ENCODE results near the gene GJB1. TPM values are rescaled to one million over a fixed set of nuclear protein-coding genes. Genes with fewer than 3 reads are reported as not detected.

GJB1 gene
- total RNA-seq, 1 donor from 2014 or later, result not detected

DNA sequence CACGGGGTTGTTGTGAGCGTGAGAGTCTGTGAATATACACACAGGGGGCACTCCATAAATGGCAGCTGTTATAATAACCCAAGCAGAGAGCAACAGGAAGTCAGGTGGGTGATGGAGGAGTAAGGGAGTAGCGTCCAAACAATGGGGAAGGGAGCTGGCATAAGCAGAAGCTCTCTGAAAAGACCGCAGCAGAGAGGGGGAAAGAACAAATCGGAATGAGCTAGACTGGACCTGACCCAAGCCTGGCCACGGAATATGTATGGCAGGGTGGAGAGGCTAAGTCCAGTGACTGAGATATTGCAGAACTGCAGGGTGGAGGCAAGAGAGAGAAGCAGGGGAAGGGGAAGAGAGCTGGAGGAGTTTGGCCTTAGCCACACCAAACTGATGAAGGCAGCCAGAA lies 6.5 kb upstream of the GJB1 start:
- no peaks in the 10 kb centered on the region for H3K36me3 Mint-ChIP-seq
- no peak overlapping the region for H3K4me3 Mint-ChIP-seq
- H3K9me3 Mint-ChIP-seq, result peaks cover 12% of the 10 kb centered on the region

DNA sequence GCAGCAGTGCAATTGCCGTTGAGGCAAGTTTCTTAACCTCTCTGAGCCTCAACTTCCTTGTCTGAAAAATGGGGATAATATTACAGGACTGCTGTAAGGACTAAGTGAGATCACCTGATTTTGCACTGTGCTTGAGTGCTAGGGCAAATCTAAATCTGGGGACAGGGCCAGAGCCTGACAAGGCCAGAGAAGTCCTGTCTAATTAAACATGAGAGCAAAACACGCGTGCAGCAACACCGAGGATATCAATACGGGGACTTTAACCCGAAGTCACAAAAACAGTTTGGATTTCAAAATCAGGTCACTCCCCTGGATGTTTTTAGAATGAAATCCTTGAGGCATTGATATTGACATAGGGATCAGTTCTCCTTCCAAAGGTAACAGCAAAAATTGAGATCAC lies 5.7 kb upstream of the GJB1 start:
- Mint-ChIP-seq H3K9me3 (peaks cover 12% of the 10 kb centered on the region), H3K27me3 (ENCODE audit: low read depth) (no peaks in the 10 kb centered on the region), H3K4me3 (no peak overlapping the region), H3K27ac (no peak overlapping the region), H3K36me3 (no peaks in the 10 kb centered on the region), H3K4me1 (no peaks in the 10 kb centered on the region)
- TF ChIP-seq, protein P1, sequence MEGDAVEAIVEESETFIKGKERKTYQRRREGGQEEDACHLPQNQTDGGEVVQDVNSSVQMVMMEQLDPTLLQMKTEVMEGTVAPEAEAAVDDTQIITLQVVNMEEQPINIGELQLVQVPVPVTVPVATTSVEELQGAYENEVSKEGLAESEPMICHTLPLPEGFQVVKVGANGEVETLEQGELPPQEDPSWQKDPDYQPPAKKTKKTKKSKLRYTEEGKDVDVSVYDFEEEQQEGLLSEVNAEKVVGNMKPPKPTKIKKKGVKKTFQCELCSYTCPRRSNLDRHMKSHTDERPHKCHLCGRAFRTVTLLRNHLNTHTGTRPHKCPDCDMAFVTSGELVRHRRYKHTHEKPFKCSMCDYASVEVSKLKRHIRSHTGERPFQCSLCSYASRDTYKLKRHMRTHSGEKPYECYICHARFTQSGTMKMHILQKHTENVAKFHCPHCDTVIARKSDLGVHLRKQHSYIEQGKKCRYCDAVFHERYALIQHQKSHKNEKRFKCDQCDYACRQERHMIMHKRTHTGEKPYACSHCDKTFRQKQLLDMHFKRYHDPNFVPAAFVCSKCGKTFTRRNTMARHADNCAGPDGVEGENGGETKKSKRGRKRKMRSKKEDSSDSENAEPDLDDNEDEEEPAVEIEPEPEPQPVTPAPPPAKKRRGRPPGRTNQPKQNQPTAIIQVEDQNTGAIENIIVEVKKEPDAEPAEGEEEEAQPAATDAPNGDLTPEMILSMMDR (IDR thresholded peaks at IDR 0.05; ENCODE audit: unreplicated experiment), result no peak
- no peak for DNase-seq (ENCODE audit: low spot score in 2 of 2, unreplicated experiment in 2 of 2)

More for the DNA sequence above, 6.5 kb upstream of the GJB1 start:
- DNase-seq (ENCODE audit: low spot score in 2 of 2, unreplicated experiment in 2 of 2), result no peak
- Mint-ChIP-seq H3K27ac (no peak overlapping the region), H3K4me1 (no peaks in the 10 kb centered on the region), H3K27me3 (ENCODE audit: low read depth) (no peaks in the 10 kb centered on the region)
- TF ChIP-seq, protein P1 (IDR thresholded peaks at IDR 0.05; ENCODE audit: unreplicated experiment), result no peak

DNA sequence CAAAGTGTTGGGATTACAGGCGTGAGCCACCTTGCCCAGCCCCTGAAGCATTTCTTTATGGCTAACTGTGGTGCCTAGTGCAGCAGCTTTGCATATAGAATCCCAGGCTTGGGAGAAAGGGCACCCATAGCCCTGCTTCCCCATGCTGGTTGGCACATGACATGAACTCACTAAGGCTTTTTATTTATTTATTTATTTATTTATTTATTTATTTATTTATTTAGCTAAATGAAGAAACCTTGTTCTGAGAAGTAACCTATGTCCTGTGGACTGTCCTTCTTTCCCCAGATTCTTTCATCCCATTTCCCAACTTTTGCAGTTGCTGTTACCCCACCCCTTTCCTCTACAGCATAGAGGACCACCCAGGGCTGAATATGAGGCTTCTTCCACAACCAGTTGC lies 1.9 kb upstream of the GJB1 start:
- Mint-ChIP-seq H3K36me3 (no peaks in the 10 kb centered on the region), H3K27me3 (ENCODE audit: low read depth) (no peaks in the 10 kb centered on the region), H3K4me1 (peaks cover 7% of the 10 kb centered on the region), H3K27ac (no peak overlapping the region), H3K4me3 (no peak overlapping the region), H3K9me3 (peaks cover 13% of the 10 kb centered on the region)
- DNase-seq (ENCODE audit: low spot score in 2 of 2, unreplicated experiment in 2 of 2), result no peak
- TF ChIP-seq, protein P1 (IDR thresholded peaks at IDR 0.05; ENCODE audit: unreplicated experiment), result no peak

DNA sequence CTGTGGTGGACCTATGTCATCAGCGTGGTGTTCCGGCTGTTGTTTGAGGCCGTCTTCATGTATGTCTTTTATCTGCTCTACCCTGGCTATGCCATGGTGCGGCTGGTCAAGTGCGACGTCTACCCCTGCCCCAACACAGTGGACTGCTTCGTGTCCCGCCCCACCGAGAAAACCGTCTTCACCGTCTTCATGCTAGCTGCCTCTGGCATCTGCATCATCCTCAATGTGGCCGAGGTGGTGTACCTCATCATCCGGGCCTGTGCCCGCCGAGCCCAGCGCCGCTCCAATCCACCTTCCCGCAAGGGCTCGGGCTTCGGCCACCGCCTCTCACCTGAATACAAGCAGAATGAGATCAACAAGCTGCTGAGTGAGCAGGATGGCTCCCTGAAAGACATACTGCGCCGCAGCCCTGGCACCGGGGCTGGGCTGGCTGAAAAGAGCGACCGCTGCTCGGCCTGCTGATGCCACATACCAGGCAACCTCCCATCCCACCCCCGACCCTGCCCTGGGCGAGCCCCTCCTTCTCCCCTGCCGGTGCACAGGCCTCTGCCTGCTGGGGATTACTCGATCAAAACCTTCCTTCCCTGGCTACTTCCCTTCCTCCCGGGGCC lies 1.2 kb downstream of the GJB1 start:
- no peak for DNase-seq (ENCODE audit: low spot score in 2 of 2, unreplicated experiment in 2 of 2)
- peaks cover 13% of the 10 kb centered on the region for H3K9me3 Mint-ChIP-seq
- no peak overlapping the region for H3K4me3 Mint-ChIP-seq
- no peaks in the 10 kb centered on the region for H3K27me3 Mint-ChIP-seq (ENCODE audit: low read depth)
- no peaks in the 10 kb centered on the region for H3K36me3 Mint-ChIP-seq
- no peak overlapping the region for H3K27ac Mint-ChIP-seq
- peaks cover 7% of the 10 kb centered on the region for H3K4me1 Mint-ChIP-seq
- TF ChIP-seq, protein P1 (IDR thresholded peaks at IDR 0.05; ENCODE audit: unreplicated experiment), result no peak

DNA sequence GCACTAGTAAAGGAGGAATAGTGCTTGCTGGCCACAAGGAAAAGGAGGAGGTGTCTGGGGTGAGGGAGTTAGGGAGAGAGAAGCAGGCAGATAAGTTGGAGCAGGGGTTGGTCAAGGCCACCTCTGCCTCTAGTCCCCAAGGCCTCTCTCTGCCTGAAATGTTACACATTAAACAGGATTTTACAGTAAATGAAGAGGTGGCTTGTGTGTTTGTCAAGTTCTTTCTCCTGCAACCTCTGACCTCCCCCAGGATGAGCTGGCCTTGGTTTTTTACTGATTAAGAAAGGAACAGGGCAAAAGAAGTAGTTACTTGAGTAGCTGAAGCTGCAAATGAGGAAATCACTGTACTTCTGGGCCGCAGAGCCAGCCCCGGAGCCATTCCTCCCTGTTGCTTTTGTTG lies 2.0 kb downstream of the GJB1 start:
- Mint-ChIP-seq H3K4me3 (no peak overlapping the region), H3K27me3 (ENCODE audit: low read depth) (no peaks in the 10 kb centered on the region), H3K27ac (no peak overlapping the region), H3K9me3 (peaks cover 13% of the 10 kb centered on the region), H3K4me1 (peaks cover 7% of the 10 kb centered on the region), H3K36me3 (no peaks in the 10 kb centered on the region)
- TF ChIP-seq, protein P1 (IDR thresholded peaks at IDR 0.05; ENCODE audit: unreplicated experiment), result no peak
- DNase-seq (ENCODE audit: low spot score in 2 of 2, unreplicated experiment in 2 of 2), result no peak

DNA sequence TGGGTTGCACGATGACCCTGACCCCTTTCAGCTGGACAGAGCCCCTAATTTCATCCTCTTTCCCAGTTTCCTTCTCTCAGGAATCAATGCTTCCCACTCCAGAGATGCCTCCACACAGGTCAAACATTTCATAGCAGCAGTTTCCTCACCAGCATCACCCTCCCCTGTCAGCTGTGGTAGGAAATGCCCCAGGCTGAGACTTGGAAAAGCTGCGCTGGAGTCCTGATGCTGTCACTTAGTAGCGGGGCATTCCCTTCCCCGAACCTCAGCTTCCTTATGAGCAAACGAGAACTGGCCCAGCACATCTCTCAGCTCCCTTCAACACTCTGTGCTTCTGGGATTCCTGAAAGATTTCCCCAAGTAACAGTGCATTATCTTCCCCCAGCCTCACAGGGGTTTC lies 2.7 kb downstream of the GJB1 start:
- TF ChIP-seq, protein P1 (IDR thresholded peaks at IDR 0.05; ENCODE audit: unreplicated experiment), result no peak
- Mint-ChIP-seq H3K27ac (no peak overlapping the region), H3K4me3 (no peak overlapping the region), H3K4me1 (peaks cover 7% of the 10 kb centered on the region), H3K36me3 (no peaks in the 10 kb centered on the region), H3K27me3 (ENCODE audit: low read depth) (no peaks in the 10 kb centered on the region), H3K9me3 (peaks cover 13% of the 10 kb centered on the region)
- DNase-seq (ENCODE audit: low spot score in 2 of 2, unreplicated experiment in 2 of 2), result no peak
